NT2/D1 (cell line): ENCODE results near the gene CHAMP1.

Source experiments
- SUZ12 ChIP-seq: IDR thresholded peaks from 2 replicates; pipeline ENCODE4 v1.6.1; 2011; ENCODE audit not compliant: insufficient read length, insufficient read depth; ENCODE audit errors: extremely low read depth
- YY1 ChIP-seq: IDR thresholded peaks from 2 replicates; pipeline ENCODE4 v1.6.1; 2011; ENCODE audit not compliant: insufficient read length, insufficient read depth

- TF ChIP-seq SUZ12, result no peak
- no peak for TF ChIP-seq YY1
Observed at GRCh38 chr13:114339857-114340534, 25.7 kb downstream of the CHAMP1 start.
